Measurements from ENCODE around the gene CELF5. TPM values are rescaled to one million over a fixed set of nuclear protein-coding genes. Genes with fewer than 3 reads are reported as not detected.

CELF5 gene
- total RNA-seq, 2 experiments from 2014 or later = 0.20 to 0.56 TPM

DNA sequence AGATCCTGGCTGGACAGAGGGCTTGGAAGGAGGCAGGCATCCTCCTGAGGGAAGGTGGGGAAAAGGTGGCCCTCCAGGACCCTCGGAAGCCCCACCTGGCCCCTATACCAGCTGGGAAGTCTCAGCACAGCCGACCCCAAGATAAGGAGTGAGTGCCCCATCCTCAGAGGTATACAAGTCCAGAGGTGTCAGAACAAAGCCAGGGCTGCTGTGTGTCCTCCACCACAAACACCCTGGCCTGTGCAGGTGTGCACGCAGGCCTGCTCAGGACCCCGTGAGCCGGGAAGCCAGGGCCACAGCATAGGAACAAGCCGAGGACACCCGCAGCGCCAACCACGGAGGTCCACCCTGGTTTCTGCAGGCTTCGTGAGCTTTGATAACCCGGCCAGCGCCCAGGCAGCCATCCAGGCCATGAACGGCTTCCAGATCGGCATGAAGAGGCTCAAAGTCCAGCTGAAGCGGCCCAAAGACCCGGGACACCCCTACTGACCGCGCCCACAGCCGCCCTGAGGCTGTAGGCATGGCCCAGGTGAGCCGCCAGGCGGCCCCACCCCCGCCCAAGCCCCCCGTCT lies 68.6 kb downstream of the CELF5 start:
- Mint-ChIP-seq H3K27ac (no peak overlapping the region), H3K4me1 (ENCODE audit: low read depth) (no peaks in the 10 kb centered on the region), H3K36me3 (ENCODE audit: low read depth) (no peaks in the 10 kb centered on the region), H3K27me3 (peaks cover 4% of the 10 kb centered on the region), H3K4me3 (no peak overlapping the region), H3K9me3 (no peaks in the 10 kb centered on the region)
- DNase-seq (no peak), ATAC-seq (no peak)
- POLR2A ChIA-PET = no interaction called here
- TF ChIP-seq, protein P1, sequence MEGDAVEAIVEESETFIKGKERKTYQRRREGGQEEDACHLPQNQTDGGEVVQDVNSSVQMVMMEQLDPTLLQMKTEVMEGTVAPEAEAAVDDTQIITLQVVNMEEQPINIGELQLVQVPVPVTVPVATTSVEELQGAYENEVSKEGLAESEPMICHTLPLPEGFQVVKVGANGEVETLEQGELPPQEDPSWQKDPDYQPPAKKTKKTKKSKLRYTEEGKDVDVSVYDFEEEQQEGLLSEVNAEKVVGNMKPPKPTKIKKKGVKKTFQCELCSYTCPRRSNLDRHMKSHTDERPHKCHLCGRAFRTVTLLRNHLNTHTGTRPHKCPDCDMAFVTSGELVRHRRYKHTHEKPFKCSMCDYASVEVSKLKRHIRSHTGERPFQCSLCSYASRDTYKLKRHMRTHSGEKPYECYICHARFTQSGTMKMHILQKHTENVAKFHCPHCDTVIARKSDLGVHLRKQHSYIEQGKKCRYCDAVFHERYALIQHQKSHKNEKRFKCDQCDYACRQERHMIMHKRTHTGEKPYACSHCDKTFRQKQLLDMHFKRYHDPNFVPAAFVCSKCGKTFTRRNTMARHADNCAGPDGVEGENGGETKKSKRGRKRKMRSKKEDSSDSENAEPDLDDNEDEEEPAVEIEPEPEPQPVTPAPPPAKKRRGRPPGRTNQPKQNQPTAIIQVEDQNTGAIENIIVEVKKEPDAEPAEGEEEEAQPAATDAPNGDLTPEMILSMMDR (IDR thresholded peaks at IDR 0.05) = no peak
- intact Hi-C loops (cut with micrococcal nuclease) = no loop called here
- CTCF ChIA-PET = interaction anchor here (2.2 kb wide), 1 partner anchor 11 kb away, joined by 9 read pairs; no protein-coding TSS in a partner anchor

DNA sequence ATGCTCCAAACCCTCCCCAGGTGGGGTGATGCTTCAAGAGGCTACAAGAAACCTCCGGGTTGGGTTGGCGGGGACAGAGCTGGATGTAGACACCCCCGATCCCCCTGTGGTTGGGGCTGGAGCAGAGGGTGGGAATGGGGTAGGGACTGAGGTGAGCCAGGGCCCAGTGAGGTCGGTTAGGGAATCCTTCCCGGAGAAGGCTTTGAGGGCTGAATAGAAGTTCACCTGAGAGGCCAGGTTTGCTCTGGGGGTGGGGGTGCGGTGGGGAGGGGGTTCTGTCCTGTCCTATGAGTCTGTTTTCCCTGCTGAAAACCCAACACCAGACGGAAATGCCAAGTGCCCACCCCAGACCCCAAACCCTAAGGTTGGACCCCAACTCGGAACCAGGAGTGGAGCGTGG lies 69.1 kb downstream of the CELF5 start:
- intact Hi-C loops (cut with micrococcal nuclease) = no loop called here
- ATAC-seq (no peak), DNase-seq (no peak)
- Mint-ChIP-seq H3K27me3 (peaks cover 6% of the 10 kb centered on the region), H3K4me3 (no peak overlapping the region), H3K27ac (no peak overlapping the region), H3K36me3 (ENCODE audit: low read depth) (no peaks in the 10 kb centered on the region), H3K9me3 (no peaks in the 10 kb centered on the region), H3K4me1 (ENCODE audit: low read depth) (no peaks in the 10 kb centered on the region)
- TF ChIP-seq, protein P1 (IDR thresholded peaks at IDR 0.05) = no peak
- ChIA-PET CTCF (no interaction called here), POLR2A (no interaction called here)

DNA sequence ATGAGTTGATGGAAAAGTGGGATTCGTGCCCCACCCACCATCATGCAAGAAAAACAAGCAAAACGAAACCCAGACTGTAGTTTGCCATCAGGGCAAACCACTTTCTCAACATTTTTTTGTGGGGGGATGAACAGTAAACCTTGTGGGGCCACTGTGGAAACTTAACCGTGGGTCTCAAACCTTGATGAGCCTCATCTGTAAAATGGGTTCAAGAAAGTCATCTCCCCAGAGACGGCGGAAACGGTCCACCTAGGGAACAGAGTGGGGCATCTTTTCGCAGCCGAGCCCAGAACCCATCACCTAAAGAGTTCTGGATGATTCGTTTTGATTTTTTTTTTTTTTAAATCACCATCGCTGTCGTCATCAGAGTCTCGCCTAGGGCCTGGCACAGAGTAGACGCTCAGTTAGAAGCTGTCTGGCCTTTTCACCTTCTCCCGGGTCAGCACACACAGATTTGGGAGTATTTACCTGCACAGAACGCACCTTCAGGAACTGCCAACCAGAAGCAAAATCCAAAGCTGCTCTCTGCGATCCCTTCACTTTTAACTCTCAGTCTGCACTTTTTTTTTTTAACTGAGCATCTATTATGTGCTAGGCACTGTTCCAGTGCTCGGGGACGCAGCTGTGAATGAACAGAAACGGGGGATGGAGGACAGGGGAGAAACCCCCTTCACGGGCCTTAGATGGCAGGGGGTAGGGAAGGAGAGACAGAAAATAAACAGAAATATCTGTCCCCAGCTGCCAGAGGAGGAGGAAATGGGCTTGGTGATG lies 69.8 kb downstream of the CELF5 start:
- H3K36me3 Mint-ChIP-seq (ENCODE audit: low read depth) = no peaks in the 10 kb centered on the region
- no peak for ATAC-seq
- DNase-seq = no peak
- no peaks in the 10 kb centered on the region for H3K9me3 Mint-ChIP-seq
- TF ChIP-seq, protein P1 (IDR thresholded peaks at IDR 0.05) = no peak
- H3K27ac Mint-ChIP-seq = no peak overlapping the region
- H3K27me3 Mint-ChIP-seq = peaks cover 6% of the 10 kb centered on the region
- intact Hi-C loops (cut with micrococcal nuclease) = no loop called here
- ChIA-PET POLR2A (no interaction called here), CTCF (no interaction called here)
- H3K4me1 Mint-ChIP-seq (ENCODE audit: low read depth) = no peaks in the 10 kb centered on the region
- no peak overlapping the region for H3K4me3 Mint-ChIP-seq

DNA sequence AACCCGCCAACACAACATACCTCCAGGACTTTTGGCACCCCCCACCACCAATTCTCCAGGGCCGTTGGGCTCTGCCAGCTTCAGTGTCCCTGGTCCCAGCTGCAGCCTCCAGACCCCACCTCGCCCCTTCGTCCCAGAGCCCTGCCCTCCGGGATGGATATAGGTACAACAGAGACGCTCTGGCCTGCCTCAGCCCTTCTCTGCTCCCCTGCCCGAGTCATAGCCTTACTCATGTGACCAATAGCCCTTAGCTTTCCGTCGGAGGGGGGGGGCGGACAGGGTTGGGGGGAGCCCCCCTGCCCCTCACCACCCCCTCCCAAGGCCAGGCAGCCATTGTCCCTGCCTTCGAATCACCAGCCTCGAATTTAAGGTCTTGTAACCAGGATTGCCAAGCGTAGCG lies 71.1 kb downstream of the CELF5 start:
- no peaks in the 10 kb centered on the region for H3K9me3 Mint-ChIP-seq
- CTCF ChIA-PET = no interaction called here
- no peak overlapping the region for H3K4me3 Mint-ChIP-seq
- H3K27me3 Mint-ChIP-seq = peaks cover 6% of the 10 kb centered on the region
- no peaks in the 10 kb centered on the region for H3K4me1 Mint-ChIP-seq (ENCODE audit: low read depth)
- POLR2A ChIA-PET = no interaction called here
- no peak overlapping the region for H3K27ac Mint-ChIP-seq
- TF ChIP-seq, protein P1 (IDR thresholded peaks at IDR 0.05) = no peak
- no peak for DNase-seq
- ATAC-seq = no peak
- no peaks in the 10 kb centered on the region for H3K36me3 Mint-ChIP-seq (ENCODE audit: low read depth)
- intact Hi-C loops (cut with micrococcal nuclease) = no loop called here

DNA sequence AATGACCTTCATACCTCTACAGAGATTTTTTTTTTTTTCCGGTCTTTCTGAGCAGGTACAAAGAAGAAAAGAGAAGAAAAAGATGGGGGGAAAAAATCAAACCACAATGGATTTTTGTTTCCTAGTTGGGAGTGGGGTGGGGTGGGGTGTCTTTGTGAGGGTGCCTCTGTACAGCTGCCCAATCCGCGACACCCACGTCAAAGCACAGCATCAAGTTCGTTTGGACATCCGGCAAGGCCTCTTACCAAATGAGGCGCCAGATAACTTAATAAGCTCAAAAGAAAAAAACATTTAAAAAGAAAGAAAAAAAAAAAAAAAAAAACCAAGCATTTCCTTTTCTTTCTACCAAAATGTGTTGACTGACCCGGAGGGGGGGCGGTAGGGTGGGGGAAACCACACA lies 71.6 kb downstream of the CELF5 start:
- TF ChIP-seq, protein P1 (IDR thresholded peaks at IDR 0.05) = no peak
- DNase-seq = no peak
- ChIA-PET POLR2A (no interaction called here), CTCF (no interaction called here)
- no peaks in the 10 kb centered on the region for H3K36me3 Mint-ChIP-seq (ENCODE audit: low read depth)
- peaks cover 6% of the 10 kb centered on the region for H3K27me3 Mint-ChIP-seq
- no peak overlapping the region for H3K27ac Mint-ChIP-seq
- H3K4me3 Mint-ChIP-seq = no peak overlapping the region
- no peak for ATAC-seq
- intact Hi-C loops (cut with micrococcal nuclease) = no loop called here
- H3K9me3 Mint-ChIP-seq = no peaks in the 10 kb centered on the region
- H3K4me1 Mint-ChIP-seq (ENCODE audit: low read depth) = no peaks in the 10 kb centered on the region
